Measurements from ENCODE around the gene BICDL2. TPM values are rescaled to one million over a fixed set of nuclear protein-coding genes. Genes with fewer than 3 reads are reported as not detected.

The BICDL2 gene
- total and polyA plus RNA-seq, 9 of the 15 experiments (the other 6 are each of a cell fraction or from before 2014, with no cell fraction given) = 0.09 to 0.28 (median 0.09) TPM; not detected in 6

- TF ChIP-seq ZNF764 (CRISPR knock-in tag; IDR thresholded peaks at IDR 0.05; ENCODE audit: low read depth) (no peak), THRAP3 (IDR thresholded peaks at IDR 0.05; ENCODE audit: borderline replicate concordance) (no peak), BACH1 (tag; IDR thresholded peaks at IDR 0.05) (no peak), ZFP91 (CRISPR knock-in tag; IDR thresholded peaks at IDR 0.05) (no peak), SMAD2 (IDR thresholded peaks at IDR 0.05; ENCODE audit: low read depth, low read length) (no peak), ZNF444 (CRISPR knock-in tag; IDR thresholded peaks at IDR 0.05) (no peak), MAZ (CRISPR knock-in tag; conservative IDR thresholded peaks at IDR 0.05 in 1 of 2, IDR thresholded peaks at IDR 0.05 in 1 of 2) (peak in 1 of 2 experiments; percentile 56; a peak in 2 of 4 replicates), ZNF518B (CRISPR knock-in tag; IDR thresholded peaks at IDR 0.05) (no peak), HIVEP1 (CRISPR knock-in tag; IDR thresholded peaks at IDR 0.05) (no peak), VEZF1 (CRISPR knock-in tag; IDR thresholded peaks at IDR 0.05) (peak; percentile 91), SMARCA5 (IDR thresholded peaks at IDR 0.05) (no peak), GTF3C2 (IDR thresholded peaks at IDR 0.05; ENCODE audit: borderline replicate concordance, extremely low read depth, insufficient read length) (no peak), ASH1L (IDR thresholded peaks at IDR 0.05; ENCODE audit: borderline replicate concordance, low read depth, partially characterized antibody) (no peak), NCOA6 (IDR thresholded peaks at IDR 0.05) (no peak)
Measured at GRCh38 chr16:3020604-3021448, 15.9 kb downstream of the BICDL2 start (continued).

All from K562 (cell line).